GM12878 (cell line): ENCODE data around the gene PCYOX1L. TPM values are rescaled to one million over a fixed set of nuclear protein-coding genes. Genes with fewer than 3 reads are reported as not detected.

ENCODE experiments used
- ATAC-seq: fragments of 200-7000 bp; cut with Tn5 transposase; 3 replicates; pipeline ENCODE4 v1.9.1; 2020; ENCODE audit warnings: mild to moderate bottlenecking, moderate library complexity
- BruUV-seq: library from RNA; stranded (reverse); fragments of 400-500 nt; replicated peaks from 2 replicates; lab custom pipeline; 2021; lab: Mats Ljungman, UMichigan
- CTCF ChIA-PET: fragments of 300-600 bp; sonication (Branson Sonifier 250); formaldehyde crosslinking; extraction: SDS; loops from one replicate; lab custom pipeline; 2021; ENCODE audit warnings: inconsistent platforms; lab: Yijun Ruan, JAX
- POLR2A ChIA-PET: fragments of 350-600 bp; formaldehyde crosslinking; extraction: SDS; loops from one replicate; lab custom pipeline; 2021; ENCODE audit warnings: inconsistent platforms; lab: Charles Lee
- RAD21 ChIA-PET: fragments of 300-600 bp; sonication (Branson Sonifier 250); formaldehyde crosslinking; loops from one replicate; lab custom pipeline; 2023; ENCODE audit warnings: antibody characterized with exemption; ENCODE audit not compliant: unreplicated experiment; lab: Charles Lee
- SMC1A ChIA-PET: fragments of 300-600 bp; sonication (Branson Sonifier 250); formaldehyde crosslinking; loops from one replicate; lab custom pipeline; 2023; ENCODE audit not compliant: unreplicated experiment, uncharacterized antibody; lab: Charles Lee
- DNase-seq: peaks from one replicate; pipeline ENCODE4 v3.0.0-alpha.2; 2011; ENCODE audit warnings: low read depth, low spot score
- FAIRE-seq: peaks from 3 replicates; lab custom pipeline; 2011; peaks lifted over from hg19 to GRCh38; lab: Jason Lieb, UNC
- H2AFZ ChIP-seq: 2 replicates; pipeline ENCODE4 v1.6.0; 2011; ENCODE audit warnings: low read depth, low read length, control low read depth; ENCODE audit not compliant: control insufficient read depth
- H3K27ac ChIP-seq: 2 replicates; pipeline ENCODE4 v1.5.1; 2011; ENCODE audit warnings: control low read depth; ENCODE audit not compliant: control insufficient read depth, insufficient read depth
- H3K27me3 ChIP-seq, 2 experiments: replicated peaks in 1 of 2; 2 replicates each; pipeline versions ENCODE4 v1.6.0 to v1.6.1; 2011; ENCODE audit warnings: low read length in 1 of 2; ENCODE audit not compliant: control insufficient read depth in 2 of 2, insufficient read depth in 2 of 2
- H3K36me3 ChIP-seq, 2 experiments: 2 replicates each; pipeline ENCODE4 v1.5.1; 2011; ENCODE audit warnings: low read length in 1 of 2; ENCODE audit not compliant: control insufficient read depth in 2 of 2, insufficient read depth in 2 of 2
- H3K4me1 ChIP-seq: 2 replicates; pipeline ENCODE4 v1.6.1; 2011; ENCODE audit warnings: mild to moderate bottlenecking, low read length, moderate library complexity, mixed read lengths; ENCODE audit not compliant: control insufficient read depth, insufficient read depth
- H3K4me2 ChIP-seq: 2 replicates; pipeline ENCODE4 v1.6.0; 2011; ENCODE audit warnings: control low read depth; ENCODE audit not compliant: control insufficient read depth, insufficient read depth
- H3K4me3 ChIP-seq: fragments of 200-600 bp; sonication (generic); 2 replicates; pipeline ENCODE4 v1.5.1; 2016
- H3K79me2 ChIP-seq: 2 replicates; pipeline ENCODE4 v1.6.0; 2011; ENCODE audit warnings: low read length; ENCODE audit not compliant: control insufficient read depth, insufficient read depth
- H3K9ac ChIP-seq: 2 replicates; pipeline ENCODE4 v1.8.0; 2011; ENCODE audit warnings: low read length, control low read depth, mixed read lengths; ENCODE audit not compliant: control insufficient read depth, insufficient read depth
- H3K9me3 ChIP-seq: replicated peaks from 3 replicates; pipeline ENCODE4 v1.5.1; 2011; ENCODE audit warnings: mild to moderate bottlenecking, low read length; ENCODE audit not compliant: control insufficient read depth, insufficient read depth
- H4K20me1 ChIP-seq: 2 replicates; pipeline ENCODE4 v1.6.0; 2011; ENCODE audit not compliant: control insufficient read depth, insufficient read depth
- ATF3 ChIP-seq: IDR thresholded peaks from 2 replicates; pipeline ENCODE4 v1.6.1; 2011; ENCODE audit warnings: low read depth, mild to moderate bottlenecking, low read length, moderate library complexity, borderline replicate concordance; ENCODE audit errors: extremely low read depth
- CUX1 ChIP-seq: IDR thresholded peaks from 2 replicates; pipeline ENCODE4 v1.6.1; 2012; ENCODE audit warnings: improper control_type of control experiment, low read depth, low read length; ENCODE audit not compliant: insufficient replicate concordance
- ELK1 ChIP-seq: IDR thresholded peaks from 2 replicates; pipeline ENCODE4 v1.6.1; 2012; ENCODE audit warnings: low read depth, low read length, improper control_type of control experiment
- IKZF1 ChIP-seq: fragments of 450-650 bp; conservative IDR thresholded peaks from 2 replicates; pipeline ENCODE4 v1.6.1; 2017; ENCODE audit warnings: antibody characterized with exemption, mild to moderate bottlenecking
- IRF5 ChIP-seq: fragments of 450-650 bp; IDR thresholded peaks from 2 replicates; pipeline ENCODE4 v1.6.1; 2017; ENCODE audit warnings: borderline replicate concordance
- KDM1A ChIP-seq: fragments of 200-600 bp; sonication (generic); IDR thresholded peaks from 2 replicates; pipeline ENCODE4 v1.6.1; 2016; ENCODE audit warnings: borderline replicate concordance
- MTA2 ChIP-seq: fragments of 450-650 bp; IDR thresholded peaks from 2 replicates; pipeline ENCODE4 v1.6.1; 2016; ENCODE audit warnings: low read depth, mild to moderate bottlenecking, moderate library complexity
- RB1 ChIP-seq: fragments of 450-650 bp; formaldehyde crosslinking; IDR thresholded peaks from 2 replicates; pipeline ENCODE4 v1.6.1; 2017; ENCODE audit warnings: mild to moderate bottlenecking, borderline replicate concordance
- RELA ChIP-seq: fragments of 450-650 bp; IDR thresholded peaks from 2 replicates; pipeline ENCODE4 v1.8.0; 2014; ENCODE audit warnings: borderline replicate concordance; ENCODE audit not compliant: partially characterized antibody
- SMAD5 ChIP-seq: IDR thresholded peaks from 2 replicates; pipeline ENCODE4 v1.6.1; 2016; ENCODE audit warnings: antibody characterized with exemption, low read depth
- SPI1 ChIP-seq: IDR thresholded peaks from 2 replicates; pipeline ENCODE4 v1.6.1; 2011; ENCODE audit warnings: low read depth, mild to moderate bottlenecking, low read length, moderate library complexity, borderline replicate concordance; ENCODE audit not compliant: insufficient read depth
- STAT1 ChIP-seq: fragments of 450-650 bp; conservative IDR thresholded peaks from 2 replicates; pipeline ENCODE4 v1.6.1; 2014; ENCODE audit warnings: antibody characterized with exemption, mild to moderate bottlenecking
- WRNIP1 ChIP-seq: IDR thresholded peaks from 2 replicates; pipeline ENCODE4 v1.6.1; 2011; ENCODE audit warnings: low read depth, low read length, improper control_type of control experiment, borderline replicate concordance
- WGBS: methylation state at CpG from one replicate; pipeline ENCODE4 v1.1.6; 2016; ENCODE audit warnings: low lambda C conversion rate; ENCODE audit not compliant: insufficient replicate concordance, insufficient coverage; ENCODE audit errors: missing lambda C conversion rate; 5-methylcytosine and 5-hydroxymethylcytosine counted together
- in situ Hi-C: fragments of 300-500 bp; cut with MboI; formaldehyde crosslinking; loops from 9 replicates; pipeline ENCODE4 v1.14.3; 2018; ENCODE audit warnings: mixed read lengths
- intact Hi-C: fragments of 100-400 bp; cut with micrococcal nuclease; formaldehyde crosslinking; loops from one replicate; pipeline ENCODE4 v1.14.2; 2022; ENCODE audit not compliant: unreplicated experiment
- polyA plus RNA-seq, 11 experiments: library from polyadenylated mRNA; depleted of rRNA in 4 of 11; unstranded in 6 of 11; stranded (reverse) in 5 of 11; fragments of >200 nt; fragmentation: Nextera tagmentation in 4 of 11; fragmentation: Illumina TruSeq in 1 of 11; extraction: Ambion mirVana in 4 of 11; extraction: Trizol in 1 of 11; gene quantifications; 1 replicate in 1 of 11; 2 replicates in 10 of 11; pipeline versions ENCODE4 v1.2.1 to v1.2.3, GENCODE V29; 2011 to 2016; ENCODE audit warnings: inconsistent platforms in 2 of 11, missing spikeins in 2 of 11, low read depth in 1 of 11
- total RNA-seq, 4 experiments: library from RNA; depleted of rRNA in 3 of 4; stranded (reverse); fragments of >200 nt in 3 of 4; fragmentation: Illumina TruSeq in 1 of 4; extraction: Trizol in 1 of 4; gene quantifications; 2 replicates each; pipeline versions ENCODE4 v1.2.1 to v1.2.3, GENCODE V29; 2013 to 2021

PCYOX1L gene
- total and polyA plus RNA-seq, 10 of the 15 experiments (the other 5 are each of a cell fraction or from before 2014, with no cell fraction given) = 2.9 to 17.0 (median 12.9) TPM

- DNase-seq (no peak), FAIRE-seq (no peak), ATAC-seq (no peak)
- Histone ChIP-seq H3K79me2 (no peaks in the 10 kb centered on the region), H3K9ac (no peak overlapping the region), H3K36me3 (no peaks in the 10 kb centered on the region), H3K9me3 (no peaks in the 10 kb centered on the region), H3K4me1 (no peaks in the 10 kb centered on the region), H4K20me1 (no peaks in the 10 kb centered on the region), H2AFZ (no peak overlapping the region), H3K27me3 (peaks cover 0 to 2% of the 10 kb centered on the region in 2 experiments; a peak in 2 of 4 replicates), H3K4me3 (no peak overlapping the region), H3K4me2 (no peak overlapping the region), H3K27ac (no peak overlapping the region)
- in situ Hi-C loops (no loop called here), intact Hi-C loops (no loop called here)
- CTCF ChIA-PET = interaction anchor here (1.4 kb wide), 1 partner anchor 27 kb away, joined by 3 read pairs; no protein-coding TSS in a partner anchor
- SMC1A ChIA-PET = interaction anchor here (1.0 to 1.4 kb wide), 3 partner anchors 9 to 28 kb away, joined by 3 to 4 read pairs (median 3); no protein-coding TSS in a partner anchor
- WGBS = 37% methylated on average over 12 of the region's 12 CpGs
- POLR2A ChIA-PET = interaction anchor here (0.6 to 0.9 kb wide), 2 partner anchors 7 to 288 kb away, joined by 3 to 4 read pairs; no protein-coding TSS in a partner anchor
- no TSS peak for BruUV-seq
- RAD21 ChIA-PET = no interaction called here
- TF ChIP-seq SMAD5 (no peak), IKZF1 (no peak), WRNIP1 (no peak), STAT1 (no peak), IRF5 (no peak), RELA (no peak), ATF3 (no peak), RB1 (no peak), MTA2 (no peak), KDM1A (no peak), CUX1 (no peak), SPI1 (no peak), ELK1 (no peak)
Measured at GRCh38 chr5:149408252-149409099, 50.6 kb downstream of the PCYOX1L start.
